Endodermal cell (in vitro differentiated cells): ENCODE measurements around the gene ARHGAP20. TPM values are rescaled to one million over a fixed set of nuclear protein-coding genes. Genes with fewer than 3 reads are reported as not detected.

Experiments used
- DNase-seq: peaks from one replicate; pipeline ENCODE4 v3.0.0-alpha.2; 2017
- H3K27ac ChIP-seq: 2 replicates; pipeline ENCODE4 v1.5.1; 2013; ENCODE audit warnings: mild to moderate bottlenecking, low read depth, low read length, moderate library complexity
- H3K27me3 ChIP-seq: 2 replicates; pipeline ENCODE4 v1.6.1; 2013; ENCODE audit warnings: mild to moderate bottlenecking, low read length, moderate library complexity; ENCODE audit not compliant: insufficient read depth, control insufficient read depth, poor library complexity, severe bottlenecking
- H3K36me3 ChIP-seq: 2 replicates; pipeline ENCODE4 v1.7.0; 2013; ENCODE audit warnings: mild to moderate bottlenecking, low read length, moderate library complexity; ENCODE audit not compliant: control insufficient read depth, insufficient read depth
- H3K4me1 ChIP-seq: one replicate; pipeline ENCODE4 v1.7.0; 2013; ENCODE audit warnings: low read length; ENCODE audit not compliant: control insufficient read depth, insufficient read depth
- H3K4me3 ChIP-seq: 2 replicates; pipeline ENCODE4 v1.5.1; 2013; ENCODE audit warnings: mild to moderate bottlenecking, low read length, moderate library complexity
- H3K9ac ChIP-seq: 2 replicates; pipeline ENCODE4 v1.6.1; 2013; ENCODE audit warnings: mild to moderate bottlenecking, low read length, moderate library complexity; ENCODE audit not compliant: poor library complexity, severe bottlenecking; ENCODE audit errors: extremely low read depth
- H3K9me3 ChIP-seq: 2 replicates; pipeline ENCODE4 v1.6.1; 2013; ENCODE audit warnings: mild to moderate bottlenecking, low read length, moderate library complexity; ENCODE audit not compliant: control insufficient read depth
- H3K27ac Mint-ChIP-seq: 2 replicates; pipeline ENCODE4 v1.8.0; 2020; ENCODE audit warnings: mixed read lengths
- H3K27me3 Mint-ChIP-seq: 2 replicates; pipeline ENCODE4 v1.8.0; 2021; ENCODE audit warnings: mild to moderate bottlenecking, mixed read lengths; ENCODE audit not compliant: insufficient read depth
- H3K36me3 Mint-ChIP-seq: 2 replicates; pipeline ENCODE4 v1.8.0; 2020; ENCODE audit warnings: low read depth, mixed read lengths
- H3K4me1 Mint-ChIP-seq: 2 replicates; pipeline ENCODE4 v1.8.0; 2020; ENCODE audit warnings: mixed read lengths
- H3K4me3 Mint-ChIP-seq: 2 replicates; pipeline ENCODE4 v1.8.0; 2020; ENCODE audit warnings: mild to moderate bottlenecking, moderate library complexity, mixed read lengths
- H3K9me3 Mint-ChIP-seq: 2 replicates; pipeline ENCODE4 v1.8.0; 2020; ENCODE audit warnings: mild to moderate bottlenecking, mixed read lengths
- CTCF ChIP-seq: fragments of 200-600 bp; sonication (generic); conservative IDR thresholded peaks from 2 replicates; pipeline ENCODE4 v1.5.0; 2021; ENCODE audit warnings: antibody characterized with exemption, mild to moderate bottlenecking
- WGBS, 2 experiments: methylation state at CpG; one replicate each; pipeline versions ENCODE4 v1.1.5 to v1.1.7; 2013; ENCODE audit warnings: missing lambda C conversion rate in 2 of 2, mixed read lengths in 1 of 2; ENCODE audit not compliant: insufficient coverage in 1 of 2, insufficient read length in 1 of 2; 5-methylcytosine and 5-hydroxymethylcytosine counted together
- total RNA-seq, 2 donors: library from RNA; stranded (reverse); fragmentation: NEBNext Ultra II Directional in 1 of 2; extraction: Animal tissue kit (Norgen Biotek cat#: 25700) in 1 of 2; gene quantifications; 2 replicates in 1 of 2; 3 replicates in 1 of 2; pipeline ENCODE4 v1.2.1, GENCODE V29; 2021

ARHGAP20 gene
- total RNA-seq, 2 donors from 2014 or later, result 0.15 to 0.27 TPM

DNA sequence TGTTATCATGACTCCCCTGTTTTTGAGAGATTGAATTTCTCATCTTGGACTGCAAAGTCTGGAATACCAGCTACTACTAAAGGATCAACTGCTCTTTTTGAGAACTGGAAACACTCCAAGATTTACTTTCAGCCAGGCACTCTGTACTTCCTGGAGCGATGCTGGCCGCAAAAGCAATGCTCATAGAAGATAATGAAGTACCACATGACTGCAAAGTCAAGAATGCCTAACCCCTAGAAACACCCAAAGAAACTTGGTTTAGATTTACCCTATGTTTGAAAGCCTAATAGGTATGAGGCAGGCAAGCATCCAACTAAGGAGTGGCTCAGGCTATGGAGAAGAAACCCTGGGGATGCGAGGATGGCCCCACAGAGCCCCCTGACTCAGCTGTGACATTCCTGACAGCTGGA, 47.7 kb upstream of the ARHGAP20 start:
- Histone ChIP-seq H3K9me3 (no peaks in the 10 kb centered on the region), H3K9ac (no peak overlapping the region), H3K4me3 (no peak overlapping the region), H3K36me3 (no peaks in the 10 kb centered on the region), H3K27ac (no peak overlapping the region), H3K4me1 (no peaks in the 10 kb centered on the region), H3K27me3 (no peaks in the 10 kb centered on the region)
- H3K36me3 Mint-ChIP-seq, result no peaks in the 10 kb centered on the region
- no peaks in the 10 kb centered on the region for H3K27me3 Mint-ChIP-seq
- H3K27ac Mint-ChIP-seq, result no peak overlapping the region
- no peak for TF ChIP-seq CTCF
- no peak for DNase-seq
- H3K4me1 Mint-ChIP-seq, result peaks cover 4% of the 10 kb centered on the region
- WGBS, 2 experiments, result 93 to 100% methylated on average over 2 to 3 of the region's 3 CpGs
- no peaks in the 10 kb centered on the region for H3K9me3 Mint-ChIP-seq
- no peak overlapping the region for H3K4me3 Mint-ChIP-seq

DNA sequence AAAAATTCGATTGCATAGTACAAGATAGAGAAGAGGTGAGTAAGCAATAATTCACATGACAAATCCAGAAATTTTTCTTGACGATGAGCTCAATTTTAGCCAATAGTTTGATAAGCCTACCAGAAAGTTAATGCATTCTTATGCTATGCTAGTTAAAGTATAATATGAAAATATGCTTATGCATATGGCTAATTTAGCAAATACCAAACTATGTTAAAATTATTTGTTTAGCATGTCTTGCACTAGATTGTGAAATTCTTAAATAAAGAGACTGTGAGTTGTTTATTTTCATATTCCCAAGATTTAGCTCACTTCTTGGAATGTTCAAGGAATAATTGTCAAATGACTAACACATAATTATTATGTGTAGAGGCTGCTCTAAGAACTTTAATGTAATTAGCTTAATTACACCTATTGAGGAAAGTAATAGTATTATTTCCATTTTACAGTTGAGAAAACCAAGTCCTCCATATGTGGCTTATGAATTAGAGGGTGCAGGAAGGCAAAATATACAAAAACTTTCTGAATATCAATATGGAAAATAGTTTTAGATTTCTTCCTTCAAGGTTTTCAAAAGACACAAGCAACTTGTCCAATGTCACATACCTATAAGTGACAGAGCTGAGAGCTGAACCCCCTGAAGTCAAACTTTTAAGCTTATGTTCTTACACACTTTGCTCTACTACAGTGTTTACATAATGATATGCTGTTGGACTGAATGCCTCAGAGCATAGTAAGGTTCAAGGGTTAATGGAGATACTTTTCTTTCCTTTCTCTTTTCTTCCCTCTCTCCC, 45.9 kb upstream of the ARHGAP20 start:
- WGBS, 2 experiments, result 88 to 91% methylated on average over 1 to 2 of the region's 2 CpGs
- TF ChIP-seq CTCF, result no peak
- no peak overlapping the region for H3K4me3 Mint-ChIP-seq

GRCh38 chr11:110757066-110757465, 44.8 kb upstream of the ARHGAP20 start:
- TF ChIP-seq CTCF, result no peak
- Mint-ChIP-seq H3K27ac (no peak overlapping the region), H3K9me3 (peaks cover 15% of the 10 kb centered on the region)

More for the DNA sequence above, 45.9 kb upstream of the ARHGAP20 start:
- Histone ChIP-seq H3K27ac (no peak overlapping the region), H3K9ac (no peak overlapping the region), H3K36me3 (no peaks in the 10 kb centered on the region), H3K4me3 (no peak overlapping the region), H3K27me3 (no peaks in the 10 kb centered on the region), H3K9me3 (no peaks in the 10 kb centered on the region), H3K4me1 (no peaks in the 10 kb centered on the region)
- no peak for DNase-seq
- Mint-ChIP-seq H3K36me3 (no peaks in the 10 kb centered on the region), H3K27ac (no peak overlapping the region), H3K9me3 (peaks cover 10% of the 10 kb centered on the region), H3K27me3 (no peaks in the 10 kb centered on the region), H3K4me1 (no peaks in the 10 kb centered on the region)

More at GRCh38 chr11:110757066-110757465, 44.8 kb upstream of the ARHGAP20 start:
- H3K36me3 ChIP-seq, result no peaks in the 10 kb centered on the region
- 86 to 90% methylated on average over 1 to 5 of the region's 5 CpGs for WGBS, 2 experiments
- peaks cover 8% of the 10 kb centered on the region for H3K9me3 ChIP-seq
- H3K4me3 Mint-ChIP-seq, result no peak overlapping the region
- DNase-seq, result no peak
- H3K27ac ChIP-seq, result no peak overlapping the region
- H3K36me3 Mint-ChIP-seq, result no peaks in the 10 kb centered on the region
- no peak overlapping the region for H3K9ac ChIP-seq
- no peak overlapping the region for H3K4me3 ChIP-seq
- H3K4me1 ChIP-seq, result no peaks in the 10 kb centered on the region
- no peaks in the 10 kb centered on the region for H3K4me1 Mint-ChIP-seq
- no peaks in the 10 kb centered on the region for H3K27me3 ChIP-seq
- no peaks in the 10 kb centered on the region for H3K27me3 Mint-ChIP-seq
